GM21367 (cell line): ENCODE results near the gene MOAP1.
"Not testable (repeated sequence)": the region's sequence is repeated elsewhere in the genome, so short reads cannot be mapped to it uniquely, and the experiment has no call there.

Source experiments
- ATAC-seq: cut with Tn5 transposase; IDR thresholded peaks from one replicate; pipeline ENCODE4 v1.9.1; 2021; ENCODE audit not compliant: unreplicated experiment

Gene MOAP1, protein sequence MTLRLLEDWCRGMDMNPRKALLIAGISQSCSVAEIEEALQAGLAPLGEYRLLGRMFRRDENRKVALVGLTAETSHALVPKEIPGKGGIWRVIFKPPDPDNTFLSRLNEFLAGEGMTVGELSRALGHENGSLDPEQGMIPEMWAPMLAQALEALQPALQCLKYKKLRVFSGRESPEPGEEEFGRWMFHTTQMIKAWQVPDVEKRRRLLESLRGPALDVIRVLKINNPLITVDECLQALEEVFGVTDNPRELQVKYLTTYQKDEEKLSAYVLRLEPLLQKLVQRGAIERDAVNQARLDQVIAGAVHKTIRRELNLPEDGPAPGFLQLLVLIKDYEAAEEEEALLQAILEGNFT

DNA sequence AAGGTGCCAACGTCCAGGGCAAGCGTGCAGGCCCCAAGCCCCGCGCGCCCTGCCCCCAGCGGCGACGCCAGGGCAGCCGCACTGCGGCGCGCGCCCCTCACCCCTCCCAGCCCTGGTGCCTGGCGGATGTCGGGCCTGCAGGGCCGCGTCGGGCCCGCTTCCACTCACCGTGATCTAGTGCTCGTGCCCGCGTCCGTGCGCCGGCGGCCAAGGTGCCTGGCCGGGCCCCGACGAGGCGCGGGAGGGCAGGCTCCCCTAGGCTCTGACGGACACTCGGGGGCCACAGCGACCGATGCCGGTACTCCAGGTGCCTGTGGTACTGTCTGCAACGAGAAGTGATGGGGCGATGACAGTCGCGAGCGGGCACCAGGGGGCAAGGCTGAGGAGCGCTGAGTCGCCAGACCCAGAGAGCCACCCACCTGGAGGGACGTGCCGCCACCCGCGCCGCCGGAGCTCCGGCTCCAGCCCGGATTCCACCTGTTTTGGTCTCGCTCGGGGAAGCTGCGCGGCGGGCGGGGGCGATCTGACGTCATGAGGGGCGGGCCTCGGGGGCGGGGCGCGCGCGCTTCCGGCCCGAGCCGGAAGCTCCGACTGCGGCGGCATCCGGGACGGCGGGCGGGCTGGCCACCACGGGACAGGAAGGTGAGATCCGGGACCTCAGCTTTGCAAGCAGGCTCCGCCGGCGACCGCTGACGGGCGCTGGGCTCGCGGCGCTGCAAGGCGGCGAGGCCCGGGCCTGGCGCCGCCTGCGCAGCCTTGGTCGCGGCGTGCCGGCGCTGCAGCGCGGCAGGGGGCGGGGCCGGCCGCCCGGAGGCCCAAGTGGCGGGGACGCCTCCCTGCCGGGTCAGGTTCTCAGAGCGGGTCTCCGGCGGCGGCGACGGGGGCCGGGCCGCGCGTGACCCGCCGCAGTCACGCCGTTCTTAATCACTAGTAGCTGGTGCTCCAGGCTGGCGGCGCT is at the start of gene MOAP1, which contains the start of gene LYSET:
MOAP1 (minus strand) TSS at position 507 of the 958 bp plus-strand sequence. CDS start 655 bp downstream, outside the sequence.
LYSET (plus strand) TSS at position 927 of the 958 bp plus-strand sequence. CDS start 89 bp downstream, outside the sequence.
- peak; percentile 72 for ATAC-seq

DNA sequence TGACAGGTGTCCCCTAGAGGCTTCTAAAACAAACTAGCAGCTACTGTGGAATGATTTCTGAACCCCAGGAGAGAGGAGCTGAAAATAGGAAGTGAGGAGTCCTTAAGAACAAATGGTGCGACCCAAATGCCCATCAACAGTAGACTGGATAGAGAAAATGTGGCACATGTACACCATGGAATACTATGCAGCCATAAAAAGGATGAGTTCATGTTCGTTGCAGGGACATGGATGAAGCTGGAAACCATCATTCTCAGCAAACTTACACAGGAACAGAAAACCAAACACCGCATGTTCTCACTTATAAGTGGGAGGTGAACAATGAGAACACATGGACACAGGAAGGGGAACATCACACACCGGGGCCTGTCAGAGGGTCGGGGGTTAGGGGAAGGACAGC is 48.4 kb upstream of the MOAP1 start:
- not testable (repeated sequence) for ATAC-seq

DNA sequence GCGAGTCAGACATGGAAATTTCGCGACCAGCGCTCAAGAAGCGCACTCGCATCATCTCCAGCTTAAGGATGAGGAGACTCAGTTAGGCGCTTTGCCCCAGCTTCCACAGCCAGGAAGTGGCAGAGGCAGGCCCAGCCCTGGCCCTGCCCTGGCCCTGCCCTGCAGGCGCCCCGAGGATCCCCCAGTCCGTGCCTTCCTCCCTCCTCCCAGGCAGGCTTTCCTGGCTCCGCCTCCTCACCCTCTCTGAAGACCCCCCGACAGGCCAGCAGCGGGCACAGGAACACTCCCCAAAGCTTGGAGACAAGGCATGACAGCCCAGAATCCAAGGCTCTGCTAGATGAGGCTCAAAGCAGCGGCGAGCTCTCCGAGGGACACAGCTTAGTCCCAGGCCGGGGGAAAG is 47.5 kb upstream of the MOAP1 start:
- ATAC-seq: no peak

DNA sequence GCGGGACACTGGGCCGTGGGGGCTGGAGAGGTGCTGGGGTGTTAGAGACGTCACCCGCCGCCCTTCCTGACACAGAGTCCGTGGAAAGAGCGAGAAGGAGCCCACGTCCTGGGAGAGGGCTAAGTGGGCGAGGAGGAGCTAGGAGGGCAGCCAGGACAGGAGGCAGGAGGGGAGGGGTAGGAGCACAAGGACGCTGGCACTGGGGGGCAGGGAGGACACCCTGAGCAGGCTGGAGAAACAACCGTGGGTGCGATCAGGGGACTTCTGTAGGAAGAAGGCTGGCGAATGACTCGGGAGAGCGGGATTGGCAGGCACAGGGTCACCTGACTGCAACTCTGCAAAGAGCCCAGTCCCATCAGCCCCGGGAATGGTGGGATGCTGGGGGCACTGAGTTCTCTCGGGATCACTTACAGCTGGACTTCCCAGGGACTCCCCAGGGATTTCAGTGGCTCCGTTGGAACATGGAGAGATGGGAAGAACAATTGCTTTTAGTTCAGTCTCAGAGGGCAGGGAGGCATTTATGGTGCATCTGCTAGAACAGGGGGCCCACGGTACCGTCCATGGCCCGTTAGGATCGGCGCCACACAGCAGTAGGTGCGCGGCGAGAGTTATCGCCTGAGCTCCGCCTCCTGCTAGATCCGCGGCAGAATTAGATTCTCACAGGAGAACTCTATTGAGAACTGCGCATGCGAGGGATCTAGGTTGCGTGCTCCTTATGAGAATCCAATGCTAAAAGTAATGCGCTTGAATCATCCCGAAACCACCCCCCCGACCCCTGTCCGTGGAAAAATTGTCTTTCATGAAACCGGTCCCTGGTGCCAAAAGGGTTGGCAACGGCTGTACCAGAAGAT is 46.7 kb upstream of the MOAP1 start:
- no peak for ATAC-seq

DNA sequence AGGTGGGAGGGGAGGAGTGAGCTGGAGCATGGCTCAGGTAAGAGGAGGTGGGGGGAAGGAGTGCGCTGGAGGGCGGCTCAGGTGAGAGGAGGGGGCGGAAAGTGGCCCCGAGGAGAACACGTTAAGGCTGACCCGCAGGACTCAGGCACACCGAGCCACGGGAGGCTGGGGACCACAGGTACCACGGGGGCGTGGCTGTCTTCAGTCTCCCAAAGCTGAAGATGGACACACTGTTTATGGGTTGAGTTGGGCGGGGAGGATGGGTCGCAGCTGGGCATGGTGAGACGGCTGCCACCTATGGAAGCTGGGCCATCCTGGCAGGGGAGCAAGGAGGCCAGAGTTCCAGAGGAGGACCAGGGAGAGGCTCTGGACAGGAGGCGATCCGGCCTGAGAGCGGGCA is 45.8 kb upstream of the MOAP1 start:
- ATAC-seq: no peak

DNA sequence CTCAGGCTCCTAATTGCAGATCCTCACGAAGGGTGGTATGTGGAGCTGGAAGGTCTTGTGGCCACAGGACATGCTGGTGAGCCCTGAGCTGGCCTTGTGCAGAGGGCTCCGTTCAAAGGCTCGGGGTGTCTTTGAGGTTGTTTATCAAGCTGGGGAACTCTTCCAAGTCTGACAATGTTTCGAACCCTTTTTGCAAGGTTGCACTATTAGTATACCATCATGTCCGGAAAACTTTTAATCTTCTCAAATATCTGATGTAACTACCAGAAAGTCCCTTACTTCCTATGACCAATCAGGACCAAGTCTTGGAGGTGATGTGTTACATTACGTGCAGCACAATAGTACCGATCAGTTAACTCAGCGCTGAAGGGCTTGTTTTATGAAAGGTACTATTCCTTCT is 43.9 kb upstream of the MOAP1 start:
- no peak for ATAC-seq

DNA sequence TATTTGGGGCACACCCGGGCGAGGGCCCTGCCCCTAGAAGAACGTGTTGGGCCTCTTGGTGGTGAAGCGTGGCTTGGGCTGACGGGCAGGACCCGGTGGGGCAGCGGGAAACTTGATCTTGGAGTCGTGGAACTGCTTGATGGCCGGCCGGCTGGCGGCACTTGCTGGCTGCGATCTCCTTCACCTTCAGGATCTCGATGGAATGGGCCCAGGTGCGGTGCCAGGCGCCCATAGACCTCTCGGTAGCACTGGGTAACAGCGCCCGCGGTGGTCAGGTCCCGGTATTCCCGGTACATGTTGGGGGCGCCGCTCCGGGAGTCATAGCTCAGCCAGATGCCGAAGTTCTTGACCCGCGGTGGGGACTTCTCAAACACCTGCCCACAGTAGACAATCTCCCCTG is 38.9 kb upstream of the MOAP1 start:
- no peak for ATAC-seq

DNA sequence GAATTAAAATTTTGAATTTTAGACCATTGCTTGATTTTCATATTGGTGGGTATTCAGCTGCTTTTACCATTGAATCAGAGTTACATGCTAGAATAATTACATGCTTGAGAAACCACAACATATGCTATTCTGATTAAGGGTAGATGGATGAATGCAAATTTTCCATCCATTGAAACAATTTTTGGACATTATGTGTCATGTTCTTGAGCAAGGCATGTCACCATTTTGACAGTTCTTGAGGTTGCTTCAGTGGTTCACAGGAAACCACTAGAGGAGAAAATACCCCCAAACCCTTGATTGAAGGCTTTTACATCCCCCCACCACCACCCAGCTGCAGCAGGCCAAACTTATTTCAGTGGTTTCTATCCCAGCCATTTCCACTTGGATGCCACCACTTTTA is 35.8 kb upstream of the MOAP1 start:
- ATAC-seq: no peak

DNA sequence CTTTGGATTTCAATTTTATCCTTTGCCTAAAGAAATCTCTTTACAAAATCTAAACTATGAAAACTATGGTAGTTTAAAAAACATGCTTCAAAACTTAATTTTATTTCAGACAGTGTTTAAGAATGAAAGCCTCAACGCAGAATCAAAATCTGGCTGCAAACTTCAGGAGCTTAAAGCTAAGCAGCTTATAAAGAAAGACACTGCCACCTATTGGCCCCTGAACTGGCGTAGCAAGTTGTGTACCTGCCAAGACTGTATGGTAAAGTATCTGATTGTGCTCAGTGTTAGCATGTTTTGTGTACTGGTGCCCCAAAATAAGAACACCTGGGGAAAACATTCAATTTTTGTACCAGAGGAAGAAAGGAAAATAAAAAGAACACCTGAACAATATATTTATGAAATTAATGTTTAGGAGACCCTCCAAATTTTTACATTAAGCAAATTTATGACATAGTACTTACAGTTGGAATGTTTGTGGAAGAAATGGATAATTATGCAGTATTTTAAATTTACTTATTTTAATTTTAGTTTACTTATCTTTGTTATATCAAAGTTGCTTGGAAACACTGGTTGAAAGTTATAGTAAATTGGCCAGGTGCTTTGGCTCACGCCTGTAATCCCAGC is 34.5 kb upstream of the MOAP1 start:
- ATAC-seq: no peak

DNA sequence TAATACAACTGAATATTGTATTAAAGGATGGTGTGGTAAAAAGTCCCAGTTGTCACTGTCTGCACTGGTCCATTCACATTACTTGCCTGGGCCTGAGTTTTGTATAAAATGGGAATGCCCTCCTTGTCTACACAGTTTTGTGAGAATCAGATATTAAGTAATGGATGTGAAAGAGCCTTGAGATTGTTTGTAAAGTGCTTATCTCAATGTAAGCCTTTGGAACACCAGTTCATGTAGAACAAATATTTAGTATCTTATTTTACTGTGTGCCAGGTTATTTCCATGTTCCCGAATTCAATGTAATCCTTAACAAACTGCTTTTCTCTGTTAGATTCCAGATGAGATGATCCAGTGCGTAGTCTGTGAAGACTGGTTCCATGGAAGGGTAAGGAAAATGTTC is 29.9 kb upstream of the MOAP1 start:
- no peak for ATAC-seq

DNA sequence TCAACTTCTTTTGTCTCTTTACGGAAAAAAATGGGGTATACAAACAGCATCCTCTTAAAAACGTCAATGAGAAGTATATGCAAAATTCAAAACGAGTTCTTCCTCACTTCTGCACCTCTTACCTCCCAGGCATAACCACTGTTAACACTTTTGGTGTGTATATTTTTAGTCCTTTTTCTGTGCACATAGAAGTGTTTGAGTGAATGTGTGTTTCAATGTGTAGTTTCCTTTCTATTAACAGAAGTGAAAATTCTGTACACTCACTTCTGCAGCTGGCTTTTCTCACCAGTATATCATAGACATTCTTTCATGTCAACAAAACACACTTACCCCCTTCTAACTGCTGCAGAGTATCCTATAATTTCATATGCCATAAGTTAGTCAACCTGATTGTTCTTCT is 27.7 kb upstream of the MOAP1 start:
- ATAC-seq: peak; percentile 66

DNA sequence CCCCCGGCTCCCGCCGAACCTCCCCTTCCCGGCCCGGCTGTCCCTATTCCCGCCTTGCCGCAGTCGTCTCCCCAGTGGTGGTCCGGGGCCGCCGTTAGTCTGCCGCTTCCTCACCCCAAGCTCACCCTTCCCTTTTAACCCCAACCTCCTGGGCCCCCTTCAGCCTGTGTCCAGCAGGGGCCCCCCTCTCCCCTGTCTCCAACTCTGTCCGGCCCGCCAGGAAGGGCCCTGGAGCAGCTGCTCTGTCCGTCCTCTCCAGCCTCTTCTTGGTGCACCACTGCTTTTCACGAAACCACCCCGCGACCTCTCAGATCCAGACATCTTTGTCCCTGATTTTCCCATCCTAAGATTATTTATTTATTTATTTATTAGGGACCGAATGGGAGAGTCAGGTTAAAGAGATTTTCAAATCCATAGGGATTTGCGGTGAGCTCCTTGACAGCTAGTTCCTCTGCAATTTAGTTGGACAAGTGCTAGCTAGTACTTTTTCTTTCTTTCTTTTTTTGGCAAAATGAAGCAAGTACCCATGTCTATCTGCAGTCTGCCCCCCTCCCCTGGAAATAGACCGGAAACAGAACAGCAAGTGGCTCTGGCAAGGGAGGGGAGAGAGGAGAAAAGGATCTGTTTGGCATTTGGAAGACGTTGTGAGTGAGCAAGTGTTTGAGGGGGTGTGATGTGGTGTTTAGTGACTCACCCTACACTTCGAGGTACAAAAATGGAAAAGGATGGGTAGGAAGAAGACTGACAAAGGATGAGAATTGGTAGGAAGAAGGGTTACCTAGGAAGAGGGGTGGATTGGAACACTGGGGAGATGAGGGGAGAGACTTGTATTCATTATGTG is 23.0 kb upstream of the MOAP1 start:
- ATAC-seq: peak; percentile 29

DNA sequence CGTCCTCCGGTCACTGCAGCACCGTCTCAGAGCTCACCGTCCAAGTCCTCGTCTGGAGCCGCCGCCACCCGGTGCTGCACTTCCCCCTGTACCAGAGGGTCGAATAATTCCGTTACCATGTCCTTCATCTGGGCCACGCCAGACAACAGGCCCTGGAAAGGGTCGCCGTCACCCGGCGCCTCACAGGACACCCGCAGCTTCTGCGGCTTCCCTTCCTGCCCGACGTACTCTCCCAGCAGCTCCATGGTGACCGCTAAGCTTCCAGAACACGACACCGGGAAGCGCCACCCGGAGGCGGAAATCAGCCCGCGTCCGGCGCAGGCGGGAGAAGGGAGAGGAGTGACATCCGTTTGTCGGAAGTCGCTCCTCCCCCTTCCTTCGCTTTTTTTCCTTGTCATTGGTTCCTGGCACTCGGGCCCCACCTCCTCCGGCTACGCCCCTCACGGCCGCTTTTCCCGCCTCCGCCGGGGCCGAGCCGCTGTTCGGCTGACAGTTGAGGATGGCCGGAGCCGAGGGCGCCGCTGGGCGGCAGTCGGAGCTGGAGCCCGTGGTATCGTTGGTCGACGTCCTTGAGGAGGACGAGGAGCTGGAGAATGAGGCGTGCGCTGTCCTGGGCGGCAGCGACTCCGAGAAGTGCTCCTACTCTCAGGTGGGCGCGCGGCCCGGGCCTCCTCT is 22.2 kb upstream of the MOAP1 start, which contains the start of the genes GON7 and UBR7:
GON7 (minus strand) TSS at position 273 of the 675 bp plus-strand sequence; CDS start at position 245, 28 bp downstream.
UBR7 (plus strand) TSS at position 464 of the 675 bp plus-strand sequence; CDS start at position 500, 36 bp downstream.
- peak; percentile 79 for ATAC-seq

DNA sequence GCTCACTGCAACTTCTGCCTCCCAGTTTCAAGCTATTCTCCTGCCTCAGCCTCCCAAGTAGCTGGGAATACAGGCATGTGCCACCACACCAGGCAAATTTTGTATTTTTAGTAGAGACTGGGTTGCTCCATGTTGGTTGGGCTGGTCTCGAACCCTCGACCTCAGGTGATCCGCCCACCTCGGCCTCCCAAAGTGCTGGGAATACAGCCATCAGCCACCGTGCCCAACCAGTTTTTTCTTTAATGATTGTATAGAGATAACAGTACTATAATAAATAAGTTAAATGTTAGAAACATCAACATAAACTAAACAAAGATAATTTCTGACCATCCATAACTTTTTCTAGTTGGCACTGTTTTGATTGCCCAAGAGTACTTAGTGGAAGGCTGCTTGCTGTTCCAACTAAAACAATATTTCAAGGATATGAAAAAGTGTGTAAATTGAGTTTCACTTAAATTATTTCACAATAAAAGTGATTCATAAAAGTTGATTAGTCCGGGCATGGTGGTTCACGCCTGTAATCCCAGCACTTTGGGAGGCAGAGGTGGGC is 16.5 kb upstream of the MOAP1 start:
- no peak for ATAC-seq

DNA sequence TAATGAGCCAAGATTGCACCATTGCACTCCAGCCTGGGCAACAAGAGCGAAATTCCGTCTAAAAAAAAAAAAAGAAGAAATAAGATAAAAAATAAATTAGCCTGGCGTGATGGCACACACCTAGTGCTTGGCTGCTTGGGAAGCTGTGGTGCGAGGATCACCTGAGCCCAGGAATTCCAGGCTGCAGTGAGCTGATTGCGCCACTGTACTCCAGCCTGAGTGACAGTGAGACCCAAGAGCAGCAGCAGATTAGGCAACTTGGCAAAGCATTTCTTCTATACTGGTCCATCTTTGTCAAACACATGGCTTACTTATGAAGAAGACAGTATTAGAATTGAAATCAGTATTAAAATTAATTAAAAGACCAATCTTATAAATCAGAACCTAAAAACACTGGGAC is 15.9 kb upstream of the MOAP1 start:
- ATAC-seq: no peak

DNA sequence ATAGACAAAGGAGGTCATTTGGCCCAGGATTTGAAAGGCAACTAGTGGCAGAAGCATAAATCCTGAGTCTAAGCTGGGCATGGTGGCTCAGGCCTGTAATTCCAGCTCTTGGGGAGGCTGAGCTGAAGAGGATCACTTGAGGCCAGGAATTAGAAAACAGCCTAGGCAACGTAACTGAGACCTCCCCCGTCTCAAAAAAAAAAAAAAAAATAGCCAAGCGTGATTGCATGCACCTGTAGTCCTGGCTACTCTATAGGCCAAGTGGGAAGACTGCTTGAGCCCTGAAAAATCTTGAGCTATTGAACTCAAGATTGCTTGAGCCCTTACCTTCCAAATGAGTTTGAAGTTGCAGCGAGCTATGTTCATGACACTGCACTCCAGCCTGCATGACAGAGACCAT is 14.3 kb upstream of the MOAP1 start:
- no peak for ATAC-seq

DNA sequence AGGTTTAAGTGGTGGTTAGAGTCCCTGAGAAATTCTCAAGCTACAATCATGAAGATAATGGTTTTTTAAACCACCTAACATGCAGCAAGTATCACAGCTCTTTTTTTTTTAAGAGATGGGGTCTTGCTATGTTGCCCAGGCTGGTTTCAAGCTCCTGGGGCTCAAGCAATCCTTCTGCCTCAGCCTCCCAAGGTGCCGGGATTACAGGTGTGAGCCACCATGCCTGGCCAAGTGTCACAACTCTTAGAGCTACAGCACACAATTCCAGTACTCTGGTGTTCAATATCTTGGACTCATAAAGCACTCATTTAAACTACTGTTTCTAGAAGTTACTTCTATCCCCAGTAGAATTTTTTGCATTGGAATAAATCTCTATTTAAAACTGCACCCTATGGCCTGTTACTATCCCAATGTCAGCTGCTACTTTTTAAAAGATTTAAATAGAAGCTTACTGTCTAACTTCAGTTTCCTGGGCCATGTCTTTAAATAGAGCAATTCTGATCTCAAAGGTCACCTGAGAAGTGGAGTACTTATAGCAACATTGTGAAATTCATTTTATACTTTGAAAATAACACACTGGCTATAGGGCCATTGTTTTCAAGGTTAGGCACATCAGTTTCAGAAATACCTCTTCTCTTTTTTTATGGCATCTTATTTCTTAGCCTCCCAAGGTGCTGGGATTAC is 10.8 kb upstream of the MOAP1 start:
- no peak for ATAC-seq

DNA sequence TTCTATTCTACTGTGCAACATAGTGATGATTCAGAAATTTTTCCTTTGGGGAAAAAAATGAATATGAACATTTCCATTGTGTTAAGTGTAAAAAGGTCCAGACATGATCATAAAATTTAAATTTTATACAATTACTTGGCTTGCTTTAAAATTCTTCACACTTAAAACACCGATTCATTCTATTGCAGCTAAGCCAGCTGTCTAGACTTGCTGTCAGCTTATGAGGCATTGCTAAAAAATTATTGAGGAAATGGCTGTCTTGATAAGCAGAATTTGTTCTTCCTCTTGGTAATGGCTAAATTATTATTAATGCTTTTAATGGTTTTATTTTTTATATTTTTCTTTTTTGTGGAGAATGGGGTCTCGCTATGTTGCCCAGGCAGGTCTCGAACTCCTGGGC is 2.3 kb upstream of the MOAP1 start:
- ATAC-seq: no peak
